Measurements from ENCODE around the gene FHIP2A. TPM values are rescaled to one million over a fixed set of nuclear protein-coding genes. Genes with fewer than 3 reads are reported as not detected.

The FHIP2A gene
- total and polyA plus RNA-seq, 2 of the 4 experiments (the other 2 are of a cell fraction): 10.7 to 16.5 TPM

DNA sequence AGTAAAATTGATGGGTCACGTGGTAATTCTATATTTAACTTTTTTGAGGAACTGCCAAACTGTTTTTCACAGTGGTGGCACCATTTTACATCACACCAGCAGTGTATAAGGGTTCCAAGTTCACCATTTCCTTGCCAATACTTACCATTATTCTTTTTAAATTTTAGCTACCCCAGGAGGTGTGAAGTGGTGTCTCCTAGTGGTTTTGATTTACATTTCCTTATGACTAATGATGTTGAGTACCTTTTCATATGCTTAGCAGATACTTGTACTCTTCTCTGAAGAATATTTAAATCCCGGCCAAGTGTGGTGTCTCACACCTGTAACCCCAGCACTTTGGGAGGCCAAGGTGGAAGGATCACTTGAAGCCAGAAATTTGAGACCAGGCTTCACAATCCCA, 28.5 kb downstream of the FHIP2A start:
- H3K4me1 ChIP-seq (ENCODE audit: control insufficient read depth, insufficient read depth, low read length): peaks cover 2% of the 10 kb centered on the region; the same call in 1 of the 2 replicates
- H2BK15ac ChIP-seq (ENCODE audit: low read depth, low read length): no peak overlapping the region
- H2AK5ac ChIP-seq (ENCODE audit: low read depth, low read length): no peak overlapping the region
- H4K5ac ChIP-seq (ENCODE audit: low read depth, low read length): no peak overlapping the region
- no peak overlapping the region for H2BK5ac ChIP-seq (ENCODE audit: low read depth, low read length, poor library complexity, severe bottlenecking)
- in situ Hi-C loops (cut with MboI; ENCODE audit: low sequenced_read_pairs) (no loop called here), dilution Hi-C loops (cut with HindIII; ENCODE audit: low sequenced_read_pairs, unreplicated experiment) (no loop called here), intact Hi-C loops (cut with micrococcal nuclease) (loop anchor here (2.0 kb wide), 1 partner anchor 15 kb away; no protein-coding TSS in a partner anchor)
- H3K9ac ChIP-seq (ENCODE audit: low read depth, low read length): no peak overlapping the region
- H2BK20ac ChIP-seq (ENCODE audit: low read depth, low read length): no peak overlapping the region
- H3K14ac ChIP-seq (replicated peaks; ENCODE audit: low read depth, low read length): no peak overlapping the region
- H3K27ac ChIP-seq (ENCODE audit: insufficient read depth, low read length): no peak overlapping the region
- ChIA-PET POLR2A (ENCODE audit: unreplicated experiment) (no interaction called here), CTCF (no interaction called here)
- peaks cover 39% of the 10 kb centered on the region for H3K36me3 ChIP-seq (ENCODE audit: control insufficient read depth, insufficient read depth, low read length)
- no peak overlapping the region for H3K4ac ChIP-seq (ENCODE audit: low read depth, low read length)
- no peaks in the 10 kb centered on the region for H4K20me1 ChIP-seq (ENCODE audit: insufficient read depth, low read length)
- H3K27me3 ChIP-seq (ENCODE audit: control insufficient read depth, insufficient read depth, low read length): no peaks in the 10 kb centered on the region
- no peak overlapping the region for H2AK9ac ChIP-seq (replicated peaks; ENCODE audit: low read depth, low read length, poor library complexity)
- H3K9me3 ChIP-seq (ENCODE audit: control insufficient read depth, insufficient read depth, low read length): no peaks in the 10 kb centered on the region
- H2BK120ac ChIP-seq (ENCODE audit: low read depth, low read length): no peak overlapping the region
- DNase-seq (no peak), ATAC-seq (ENCODE audit: low read depth) (no peak)
- H4K91ac ChIP-seq (ENCODE audit: insufficient read depth, low read depth, low read length): no peak overlapping the region
- no peak overlapping the region for H3K4me3 ChIP-seq (ENCODE audit: insufficient read depth, low read depth, low read length)
- no peak overlapping the region for H4K8ac ChIP-seq (ENCODE audit: low read depth in 2 of 2, low read length in 2 of 2)
- TF ChIP-seq CHD1 (IDR thresholded peaks at IDR 0.05; ENCODE audit: low read depth, low read length) (no peak), RCOR1 (IDR thresholded peaks at IDR 0.05; ENCODE audit: insufficient replicate concordance, low read length) (no peak), SMC3 (IDR thresholded peaks at IDR 0.05; ENCODE audit: low read depth, low read length) (no peak), RAD21 (IDR thresholded peaks at IDR 0.05; ENCODE audit: low read length) (no peak)
- no peak overlapping the region for H3K18ac ChIP-seq (ENCODE audit: low read depth, low read length)
- H3K56ac ChIP-seq (ENCODE audit: extremely low read depth, insufficient read depth, low read length): no peak overlapping the region
- no CpG with 5 or more reads among the region's 2 CpGs for WGBS, 2 experiments (ENCODE audit: extremely low coverage in 2 of 2, insufficient read length in 1 of 2)
- peaks cover 5% of the 10 kb centered on the region for H3K9me1 ChIP-seq (ENCODE audit: insufficient read depth, low read length)
- H3K4me2 ChIP-seq (ENCODE audit: low read depth, low read length): no peak overlapping the region
- BruUV-seq (replicated peaks): no TSS peak
- H2AFZ ChIP-seq (replicated peaks; ENCODE audit: low read length, poor library complexity): no peak overlapping the region
- H3K79me1 ChIP-seq (ENCODE audit: low read depth in 1 of 2, low read length in 2 of 2): peaks cover 10 to 31% of the 10 kb centered on the region in 2 experiments
- no peak overlapping the region for H3K23ac ChIP-seq (ENCODE audit: low read depth, low read length)

All from IMR-90 (cell line).